ENCODE results near the gene TRIM29. TPM values are rescaled to one million over a fixed set of nuclear protein-coding genes. Genes with fewer than 3 reads are reported as not detected.

TRIM29 gene
- total and polyA plus RNA-seq, 9 of the 15 experiments (the other 6 are each of a cell fraction or from before 2014, with no cell fraction given) = 0.08 to 1.4 (median 0.42) TPM; not detected in 2

DNA sequence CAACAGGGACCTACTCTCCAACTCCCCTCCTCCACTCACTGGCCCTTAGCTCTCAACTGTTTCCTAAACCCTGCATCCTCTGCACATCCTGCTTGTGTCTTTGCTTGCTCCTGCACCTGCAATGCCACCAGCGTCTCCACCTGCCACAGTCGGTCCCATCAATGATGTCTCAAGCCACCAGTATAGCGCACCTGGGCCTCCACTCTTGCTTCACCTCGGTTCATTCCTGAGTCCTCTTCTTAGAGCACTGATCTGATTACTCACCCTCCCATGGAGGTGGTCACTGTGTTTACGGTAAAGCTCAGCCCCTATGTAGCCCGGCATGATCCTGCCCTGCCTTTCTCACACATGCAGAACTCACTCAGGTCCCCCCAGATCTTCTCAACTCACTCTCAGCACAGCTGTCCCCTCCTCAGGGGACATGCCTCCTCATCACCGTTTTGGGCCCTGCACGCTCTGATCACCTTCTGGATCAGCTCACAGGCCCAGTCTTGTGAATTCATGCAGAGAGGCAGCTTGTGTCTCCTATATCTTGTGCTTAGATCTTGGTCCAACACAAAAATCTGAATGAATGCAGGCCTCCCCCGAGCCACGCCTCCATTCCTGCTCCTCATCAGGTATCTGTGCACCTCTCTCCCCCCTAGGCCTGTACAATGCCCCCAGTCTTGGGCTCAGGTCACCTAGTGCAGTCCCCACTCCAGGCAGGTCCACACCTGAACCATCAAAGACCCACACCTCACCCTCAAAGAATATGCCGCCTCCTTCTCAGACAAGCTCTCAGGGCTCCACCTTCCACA is 31.4 kb downstream of the TRIM29 start:
- Histone ChIP-seq H3K4me3 (no peak overlapping the region), H3K4me1 (replicated peaks in 1 of 2; ENCODE audit: control insufficient read depth in 2 of 2, insufficient read depth in 2 of 2, low read length in 2 of 2) (no peaks in the 10 kb centered on the region), H3K9me3 (replicated peaks; ENCODE audit: control insufficient read depth, insufficient read depth, low read depth, low read length) (no peaks in the 10 kb centered on the region), H3K9ac (ENCODE audit: insufficient read depth in 1 of 2, low read depth in 2 of 2, low read length in 2 of 2) (no peak overlapping the region), H4K20me1 (replicated peaks; ENCODE audit: control insufficient read depth, insufficient read depth, low read length) (peaks cover 20% of the 10 kb centered on the region), H3K9me1 (ENCODE audit: control insufficient read depth, insufficient read depth, low read length) (no peaks in the 10 kb centered on the region), H3K27ac (ENCODE audit: extremely low read depth, low read depth, low read length) (no peak overlapping the region), H3K27me3 (ENCODE audit: control insufficient read depth in 2 of 2, insufficient read depth in 2 of 2, low read length in 2 of 2) (peaks cover 3 to 50% of the 10 kb centered on the region in 2 experiments; a peak in 3 of 5 replicates), H2AFZ (ENCODE audit: low read depth, low read length) (no peak overlapping the region), H3K4me2 (ENCODE audit: insufficient read depth, low read length) (no peak overlapping the region), H3K36me3 (ENCODE audit: control insufficient read depth, insufficient read depth, low read length) (no peaks in the 10 kb centered on the region), H3K79me2 (ENCODE audit: control insufficient read depth, insufficient read depth, low read length) (no peaks in the 10 kb centered on the region)
- no TSS peak for BruUV-seq (replicated peaks)
- FAIRE-seq (no peak), ATAC-seq (no peak), DNase-seq (ENCODE audit: extremely low read depth in 1 of 4, low spot score in 3 of 4) (no peak)
- in situ Hi-C loops (cut with MboI) (loop anchor here (25.0 kb wide), 1 partner anchor 444 kb away; no protein-coding TSS in a partner anchor), intact Hi-C loops (cut with micrococcal nuclease) (loop anchor here (5.0 kb wide), 3 partner anchors 94 to 624 kb away; partner anchors contain the start of gene NECTIN1)
- under 1% methylated on average over 11 of the region's 11 CpGs for WGBS (ENCODE audit: insufficient coverage, low coverage, missing lambda C conversion rate)
- ChIA-PET CTCF (ENCODE audit: low intra/inter-chr PET ratio) (interaction anchor here (0.5 to 2.2 kb wide), 2 partner anchors 337 to 440 kb away, joined by 3 to 12 read pairs; no protein-coding TSS in a partner anchor), POLR2A (interaction anchor here (0.5 kb wide), 1 partner anchor 436 kb away, joined by 3 read pairs; no protein-coding TSS in a partner anchor)
- TF ChIP-seq, protein P1, sequence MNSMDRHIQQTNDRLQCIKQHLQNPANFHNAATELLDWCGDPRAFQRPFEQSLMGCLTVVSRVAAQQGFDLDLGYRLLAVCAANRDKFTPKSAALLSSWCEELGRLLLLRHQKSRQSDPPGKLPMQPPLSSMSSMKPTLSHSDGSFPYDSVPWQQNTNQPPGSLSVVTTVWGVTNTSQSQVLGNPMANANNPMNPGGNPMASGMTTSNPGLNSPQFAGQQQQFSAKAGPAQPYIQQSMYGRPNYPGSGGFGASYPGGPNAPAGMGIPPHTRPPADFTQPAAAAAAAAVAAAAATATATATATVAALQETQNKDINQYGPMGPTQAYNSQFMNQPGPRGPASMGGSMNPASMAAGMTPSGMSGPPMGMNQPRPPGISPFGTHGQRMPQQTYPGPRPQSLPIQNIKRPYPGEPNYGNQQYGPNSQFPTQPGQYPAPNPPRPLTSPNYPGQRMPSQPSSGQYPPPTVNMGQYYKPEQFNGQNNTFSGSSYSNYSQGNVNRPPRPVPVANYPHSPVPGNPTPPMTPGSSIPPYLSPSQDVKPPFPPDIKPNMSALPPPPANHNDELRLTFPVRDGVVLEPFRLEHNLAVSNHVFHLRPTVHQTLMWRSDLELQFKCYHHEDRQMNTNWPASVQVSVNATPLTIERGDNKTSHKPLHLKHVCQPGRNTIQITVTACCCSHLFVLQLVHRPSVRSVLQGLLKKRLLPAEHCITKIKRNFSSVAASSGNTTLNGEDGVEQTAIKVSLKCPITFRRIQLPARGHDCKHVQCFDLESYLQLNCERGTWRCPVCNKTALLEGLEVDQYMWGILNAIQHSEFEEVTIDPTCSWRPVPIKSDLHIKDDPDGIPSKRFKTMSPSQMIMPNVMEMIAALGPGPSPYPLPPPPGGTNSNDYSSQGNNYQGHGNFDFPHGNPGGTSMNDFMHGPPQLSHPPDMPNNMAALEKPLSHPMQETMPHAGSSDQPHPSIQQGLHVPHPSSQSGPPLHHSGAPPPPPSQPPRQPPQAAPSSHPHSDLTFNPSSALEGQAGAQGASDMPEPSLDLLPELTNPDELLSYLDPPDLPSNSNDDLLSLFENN (IDR thresholded peaks at IDR 0.05; ENCODE audit: low read depth in 2 of 2, low read length in 2 of 2) = no peak
- TF ChIP-seq SP1 (CRISPR knock-in tag; IDR thresholded peaks at IDR 0.05) = no peak
- TF ChIP-seq, protein P2, sequence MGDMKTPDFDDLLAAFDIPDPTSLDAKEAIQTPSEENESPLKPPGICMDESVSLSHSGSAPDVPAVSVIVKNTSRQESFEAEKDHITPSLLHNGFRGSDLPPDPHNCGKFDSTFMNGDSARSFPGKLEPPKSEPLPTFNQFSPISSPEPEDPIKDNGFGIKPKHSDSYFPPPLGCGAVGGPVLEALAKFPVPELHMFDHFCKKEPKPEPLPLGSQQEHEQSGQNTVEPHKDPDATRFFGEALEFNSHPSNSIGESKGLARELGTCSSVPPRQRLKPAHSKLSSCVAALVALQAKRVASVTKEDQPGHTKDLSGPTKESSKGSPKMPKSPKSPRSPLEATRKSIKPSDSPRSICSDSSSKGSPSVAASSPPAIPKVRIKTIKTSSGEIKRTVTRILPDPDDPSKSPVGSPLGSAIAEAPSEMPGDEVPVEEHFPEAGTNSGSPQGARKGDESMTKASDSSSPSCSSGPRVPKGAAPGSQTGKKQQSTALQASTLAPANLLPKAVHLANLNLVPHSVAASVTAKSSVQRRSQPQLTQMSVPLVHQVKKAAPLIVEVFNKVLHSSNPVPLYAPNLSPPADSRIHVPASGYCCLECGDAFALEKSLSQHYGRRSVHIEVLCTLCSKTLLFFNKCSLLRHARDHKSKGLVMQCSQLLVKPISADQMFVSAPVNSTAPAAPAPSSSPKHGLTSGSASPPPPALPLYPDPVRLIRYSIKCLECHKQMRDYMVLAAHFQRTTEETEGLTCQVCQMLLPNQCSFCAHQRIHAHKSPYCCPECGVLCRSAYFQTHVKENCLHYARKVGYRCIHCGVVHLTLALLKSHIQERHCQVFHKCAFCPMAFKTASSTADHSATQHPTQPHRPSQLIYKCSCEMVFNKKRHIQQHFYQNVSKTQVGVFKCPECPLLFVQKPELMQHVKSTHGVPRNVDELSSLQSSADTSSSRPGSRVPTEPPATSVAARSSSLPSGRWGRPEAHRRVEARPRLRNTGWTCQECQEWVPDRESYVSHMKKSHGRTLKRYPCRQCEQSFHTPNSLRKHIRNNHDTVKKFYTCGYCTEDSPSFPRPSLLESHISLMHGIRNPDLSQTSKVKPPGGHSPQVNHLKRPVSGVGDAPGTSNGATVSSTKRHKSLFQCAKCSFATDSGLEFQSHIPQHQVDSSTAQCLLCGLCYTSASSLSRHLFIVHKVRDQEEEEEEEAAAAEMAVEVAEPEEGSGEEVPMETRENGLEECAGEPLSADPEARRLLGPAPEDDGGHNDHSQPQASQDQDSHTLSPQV (IDR thresholded peaks at IDR 0.05) = no peak
- no peak for TF ChIP-seq KLF13 (tag; IDR thresholded peaks at IDR 0.05; ENCODE audit: borderline replicate concordance, low read depth)
